ENCODE data around the gene ACAA1. TPM values are rescaled to one million over a fixed set of nuclear protein-coding genes. Genes with fewer than 3 reads are reported as not detected.

Gene ACAA1
- total and polyA plus RNA-seq, 4 donors = 220 to 410 (median 340) TPM

DNA sequence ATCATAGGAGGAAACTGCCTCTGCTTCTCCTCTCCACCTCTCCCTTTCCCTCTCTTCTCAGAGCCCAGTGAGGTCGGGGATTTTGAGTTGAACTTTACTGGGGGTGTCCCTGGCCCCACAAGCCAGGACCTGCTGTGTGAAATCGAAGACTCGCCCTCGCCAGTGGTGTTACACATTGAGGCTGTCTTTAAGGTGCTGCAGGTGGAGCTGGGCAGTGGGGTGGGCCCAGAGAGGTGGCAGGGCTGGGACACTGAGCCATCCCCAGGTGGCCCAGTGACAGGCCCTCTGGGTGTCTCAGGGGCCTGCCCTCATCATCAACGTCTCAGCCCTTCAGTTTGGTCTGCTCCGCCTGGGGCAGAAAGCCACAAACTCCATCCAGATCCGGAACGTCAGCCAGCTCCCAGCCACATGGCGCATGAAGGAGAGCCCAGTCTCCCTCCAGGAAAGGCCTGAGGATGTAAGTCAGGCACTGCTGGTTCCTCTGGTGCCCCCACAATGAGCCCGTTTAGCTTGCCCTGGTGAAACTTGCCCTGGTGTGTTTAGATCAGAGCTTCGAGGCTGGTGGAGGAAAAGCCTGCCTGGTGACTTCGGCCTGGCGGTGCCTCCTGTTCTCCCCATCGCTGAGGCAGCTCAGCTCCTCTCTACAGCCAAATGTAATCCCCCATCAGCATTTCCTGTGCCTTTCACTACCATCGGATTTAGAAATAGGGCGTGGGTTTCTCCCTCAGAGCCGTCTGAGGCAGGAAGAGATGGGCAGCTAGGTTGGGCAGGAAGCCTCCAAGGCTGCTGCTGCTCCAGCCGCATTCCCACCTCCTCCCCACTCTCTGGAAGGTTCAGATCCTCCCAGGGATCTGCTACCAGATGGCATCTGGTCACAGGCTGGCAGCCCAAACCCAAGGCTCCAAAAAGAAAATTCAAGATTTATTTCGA, 39.2 kb downstream of the ACAA1 start:
- Histone ChIP-seq H3K9ac (ENCODE audit: low read depth in 1 of 2, low read length in 2 of 2) (no peak overlapping the region), H3K27ac (ENCODE audit: low read depth in 1 of 2, low read length in 2 of 2) (no peak overlapping the region), H3K4me1 (ENCODE audit: control insufficient read depth in 4 of 4, insufficient read depth in 4 of 4, low read length in 3 of 4) (no peaks in the 10 kb centered on the region), H3K9me3 (ENCODE audit: control insufficient read depth in 4 of 4, low read length in 3 of 4) (no peaks in the 10 kb centered on the region), H3K27me3 (ENCODE audit: control insufficient read depth in 4 of 4, insufficient read depth in 4 of 4, low read length in 3 of 4) (no peaks in the 10 kb centered on the region), H3K36me3 (ENCODE audit: control insufficient read depth in 4 of 4, insufficient read depth in 3 of 4, low read depth in 1 of 4, low read length in 3 of 4) (no peaks in the 10 kb centered on the region), H3K4me3 (ENCODE audit: low read depth in 1 of 3, low read length in 3 of 3) (no peak overlapping the region)
- TF ChIP-seq, protein P1, sequence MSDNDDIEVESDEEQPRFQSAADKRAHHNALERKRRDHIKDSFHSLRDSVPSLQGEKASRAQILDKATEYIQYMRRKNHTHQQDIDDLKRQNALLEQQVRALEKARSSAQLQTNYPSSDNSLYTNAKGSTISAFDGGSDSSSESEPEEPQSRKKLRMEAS (IDR thresholded peaks at IDR 0.05) = no peak
- TF ChIP-seq, protein P2, sequence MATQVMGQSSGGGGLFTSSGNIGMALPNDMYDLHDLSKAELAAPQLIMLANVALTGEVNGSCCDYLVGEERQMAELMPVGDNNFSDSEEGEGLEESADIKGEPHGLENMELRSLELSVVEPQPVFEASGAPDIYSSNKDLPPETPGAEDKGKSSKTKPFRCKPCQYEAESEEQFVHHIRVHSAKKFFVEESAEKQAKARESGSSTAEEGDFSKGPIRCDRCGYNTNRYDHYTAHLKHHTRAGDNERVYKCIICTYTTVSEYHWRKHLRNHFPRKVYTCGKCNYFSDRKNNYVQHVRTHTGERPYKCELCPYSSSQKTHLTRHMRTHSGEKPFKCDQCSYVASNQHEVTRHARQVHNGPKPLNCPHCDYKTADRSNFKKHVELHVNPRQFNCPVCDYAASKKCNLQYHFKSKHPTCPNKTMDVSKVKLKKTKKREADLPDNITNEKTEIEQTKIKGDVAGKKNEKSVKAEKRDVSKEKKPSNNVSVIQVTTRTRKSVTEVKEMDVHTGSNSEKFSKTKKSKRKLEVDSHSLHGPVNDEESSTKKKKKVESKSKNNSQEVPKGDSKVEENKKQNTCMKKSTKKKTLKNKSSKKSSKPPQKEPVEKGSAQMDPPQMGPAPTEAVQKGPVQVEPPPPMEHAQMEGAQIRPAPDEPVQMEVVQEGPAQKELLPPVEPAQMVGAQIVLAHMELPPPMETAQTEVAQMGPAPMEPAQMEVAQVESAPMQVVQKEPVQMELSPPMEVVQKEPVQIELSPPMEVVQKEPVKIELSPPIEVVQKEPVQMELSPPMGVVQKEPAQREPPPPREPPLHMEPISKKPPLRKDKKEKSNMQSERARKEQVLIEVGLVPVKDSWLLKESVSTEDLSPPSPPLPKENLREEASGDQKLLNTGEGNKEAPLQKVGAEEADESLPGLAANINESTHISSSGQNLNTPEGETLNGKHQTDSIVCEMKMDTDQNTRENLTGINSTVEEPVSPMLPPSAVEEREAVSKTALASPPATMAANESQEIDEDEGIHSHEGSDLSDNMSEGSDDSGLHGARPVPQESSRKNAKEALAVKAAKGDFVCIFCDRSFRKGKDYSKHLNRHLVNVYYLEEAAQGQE (IDR thresholded peaks at IDR 0.05) = no peak
- TF ChIP-seq TAF1 (conservative IDR thresholded peaks at IDR 0.05) = no peak
- no peak for TF ChIP-seq FOXA2 (IDR thresholded peaks at IDR 0.05)
- no peak for TF ChIP-seq JUND (IDR thresholded peaks at IDR 0.05)
- TF ChIP-seq HNF4A (conservative IDR thresholded peaks at IDR 0.05) = no peak
- TF ChIP-seq, protein P3, sequence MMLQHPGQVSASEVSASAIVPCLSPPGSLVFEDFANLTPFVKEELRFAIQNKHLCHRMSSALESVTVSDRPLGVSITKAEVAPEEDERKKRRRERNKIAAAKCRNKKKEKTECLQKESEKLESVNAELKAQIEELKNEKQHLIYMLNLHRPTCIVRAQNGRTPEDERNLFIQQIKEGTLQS (IDR thresholded peaks at IDR 0.05) = no peak
- no peak for TF ChIP-seq GABPA (IDR thresholded peaks at IDR 0.05 in 1 of 2, conservative IDR thresholded peaks at IDR 0.05 in 1 of 2)
- TF ChIP-seq RXRA (IDR thresholded peaks at IDR 0.05) = no peak
- no peak for TF ChIP-seq NR2F2 (IDR thresholded peaks at IDR 0.05)
- TF ChIP-seq, protein P4, sequence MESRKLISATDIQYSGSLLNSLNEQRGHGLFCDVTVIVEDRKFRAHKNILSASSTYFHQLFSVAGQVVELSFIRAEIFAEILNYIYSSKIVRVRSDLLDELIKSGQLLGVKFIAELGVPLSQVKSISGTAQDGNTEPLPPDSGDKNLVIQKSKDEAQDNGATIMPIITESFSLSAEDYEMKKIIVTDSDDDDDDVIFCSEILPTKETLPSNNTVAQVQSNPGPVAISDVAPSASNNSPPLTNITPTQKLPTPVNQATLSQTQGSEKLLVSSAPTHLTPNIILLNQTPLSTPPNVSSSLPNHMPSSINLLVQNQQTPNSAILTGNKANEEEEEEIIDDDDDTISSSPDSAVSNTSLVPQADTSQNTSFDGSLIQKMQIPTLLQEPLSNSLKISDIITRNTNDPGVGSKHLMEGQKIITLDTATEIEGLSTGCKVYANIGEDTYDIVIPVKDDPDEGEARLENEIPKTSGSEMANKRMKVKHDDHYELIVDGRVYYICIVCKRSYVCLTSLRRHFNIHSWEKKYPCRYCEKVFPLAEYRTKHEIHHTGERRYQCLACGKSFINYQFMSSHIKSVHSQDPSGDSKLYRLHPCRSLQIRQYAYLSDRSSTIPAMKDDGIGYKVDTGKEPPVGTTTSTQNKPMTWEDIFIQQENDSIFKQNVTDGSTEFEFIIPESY (IDR thresholded peaks at IDR 0.05) = no peak
- WGBS = 84% methylated on average over 19 of the region's 19 CpGs
- DNase-seq (ENCODE audit: low spot score) = no peak

DNA sequence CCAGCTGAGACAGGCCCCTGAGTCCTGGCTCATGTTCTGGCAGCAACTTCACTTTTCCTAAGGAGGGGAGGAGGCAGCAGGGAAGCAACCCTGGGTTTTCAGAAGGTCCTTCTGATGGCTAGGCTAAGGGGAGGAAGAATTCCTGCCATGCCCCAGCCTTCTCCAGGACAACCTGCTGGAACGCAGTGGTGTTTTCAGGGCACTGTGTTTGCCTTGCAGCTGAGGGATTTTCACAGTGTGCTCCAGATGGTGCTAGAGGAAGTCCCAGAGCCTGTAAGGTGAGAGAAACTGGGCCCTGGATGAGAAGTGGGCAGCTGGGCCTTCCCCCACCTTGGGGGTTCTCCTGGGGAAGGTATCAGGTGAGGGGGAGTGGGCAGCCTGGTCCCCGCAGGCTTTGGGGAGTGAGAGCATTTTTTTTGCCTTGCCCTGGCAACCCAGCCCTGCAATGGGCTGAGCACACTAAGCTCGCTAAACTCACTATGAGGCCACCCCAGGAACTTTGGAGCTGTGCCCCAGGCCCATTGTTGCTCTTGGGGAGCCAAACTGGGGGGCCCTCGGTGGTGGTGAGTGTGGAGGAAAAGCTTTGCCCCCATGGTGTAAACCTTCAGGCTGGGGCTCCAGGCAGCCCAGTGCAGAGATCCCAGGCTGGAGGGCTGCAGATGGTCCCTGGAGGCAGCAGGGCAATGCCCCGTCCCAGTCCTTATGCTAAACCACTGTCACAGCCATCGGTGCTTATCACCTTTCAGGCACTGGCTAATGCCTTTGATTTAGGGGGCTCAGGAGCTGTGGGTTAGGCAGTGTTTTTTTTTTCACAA, 41.1 kb downstream of the ACAA1 start:
- H3K4me3 ChIP-seq (ENCODE audit: low read depth in 1 of 3, low read length in 3 of 3) = no peak overlapping the region
- no peak for DNase-seq (ENCODE audit: low spot score)
- TF ChIP-seq YY1 (IDR thresholded peaks at IDR 0.05) (no peak), EGR1 (IDR thresholded peaks at IDR 0.05; ENCODE audit: low read depth in 2 of 2) (no peak), RXRA (IDR thresholded peaks at IDR 0.05) (no peak), SP1 (IDR thresholded peaks at IDR 0.05) (no peak), GABPA (IDR thresholded peaks at IDR 0.05 in 1 of 2, conservative IDR thresholded peaks at IDR 0.05 in 1 of 2) (no peak), HNF4A (conservative IDR thresholded peaks at IDR 0.05) (no peak), TAF1 (conservative IDR thresholded peaks at IDR 0.05) (no peak)
- TF ChIP-seq, protein P4 (IDR thresholded peaks at IDR 0.05) = no peak
- TF ChIP-seq, protein P5, sequence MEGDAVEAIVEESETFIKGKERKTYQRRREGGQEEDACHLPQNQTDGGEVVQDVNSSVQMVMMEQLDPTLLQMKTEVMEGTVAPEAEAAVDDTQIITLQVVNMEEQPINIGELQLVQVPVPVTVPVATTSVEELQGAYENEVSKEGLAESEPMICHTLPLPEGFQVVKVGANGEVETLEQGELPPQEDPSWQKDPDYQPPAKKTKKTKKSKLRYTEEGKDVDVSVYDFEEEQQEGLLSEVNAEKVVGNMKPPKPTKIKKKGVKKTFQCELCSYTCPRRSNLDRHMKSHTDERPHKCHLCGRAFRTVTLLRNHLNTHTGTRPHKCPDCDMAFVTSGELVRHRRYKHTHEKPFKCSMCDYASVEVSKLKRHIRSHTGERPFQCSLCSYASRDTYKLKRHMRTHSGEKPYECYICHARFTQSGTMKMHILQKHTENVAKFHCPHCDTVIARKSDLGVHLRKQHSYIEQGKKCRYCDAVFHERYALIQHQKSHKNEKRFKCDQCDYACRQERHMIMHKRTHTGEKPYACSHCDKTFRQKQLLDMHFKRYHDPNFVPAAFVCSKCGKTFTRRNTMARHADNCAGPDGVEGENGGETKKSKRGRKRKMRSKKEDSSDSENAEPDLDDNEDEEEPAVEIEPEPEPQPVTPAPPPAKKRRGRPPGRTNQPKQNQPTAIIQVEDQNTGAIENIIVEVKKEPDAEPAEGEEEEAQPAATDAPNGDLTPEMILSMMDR (IDR thresholded peaks at IDR 0.05; ENCODE audit: low read depth, low read length, missing input control) = no peak
- TF ChIP-seq, protein P3 (IDR thresholded peaks at IDR 0.05) = no peak
- H3K27ac ChIP-seq (ENCODE audit: low read depth in 1 of 2, low read length in 2 of 2) = no peak overlapping the region
- 94% methylated on average over 6 of the region's 6 CpGs for WGBS
- no peaks in the 10 kb centered on the region for H3K27me3 ChIP-seq (ENCODE audit: control insufficient read depth in 4 of 4, insufficient read depth in 4 of 4, low read length in 3 of 4)
- H3K4me1 ChIP-seq (ENCODE audit: control insufficient read depth in 4 of 4, insufficient read depth in 4 of 4, low read length in 3 of 4) = no peaks in the 10 kb centered on the region
- H3K9me3 ChIP-seq (ENCODE audit: control insufficient read depth in 4 of 4, low read length in 3 of 4) = no peaks in the 10 kb centered on the region
- no peak overlapping the region for H3K9ac ChIP-seq (ENCODE audit: low read depth in 1 of 2, low read length in 2 of 2)
- no peaks in the 10 kb centered on the region for H3K36me3 ChIP-seq (ENCODE audit: control insufficient read depth in 4 of 4, insufficient read depth in 3 of 4, low read depth in 1 of 4, low read length in 3 of 4)

All from liver (tissue), 9 donors.